ENCODE measurements around the gene PPP1R7. TPM values are rescaled to one million over a fixed set of nuclear protein-coding genes. Genes with fewer than 3 reads are reported as not detected.

PPP1R7 gene
- total RNA-seq, 1 donor from 2014 or later: 49.9 TPM

GRCh38 chr2:241142063-241142462, 8.2 kb upstream of the PPP1R7 start:
- Mint-ChIP-seq H3K27ac (no peak overlapping the region), H3K9me3 (ENCODE audit: low read depth) (no peaks in the 10 kb centered on the region), H3K4me3 (ENCODE audit: low read depth) (no peak overlapping the region), H3K36me3 (ENCODE audit: insufficient read depth) (no peaks in the 10 kb centered on the region), H3K27me3 (no peaks in the 10 kb centered on the region), H3K4me1 (ENCODE audit: low read depth) (no peaks in the 10 kb centered on the region)
- DNase-seq (ENCODE audit: low spot score, unreplicated experiment): no peak
- TF ChIP-seq CTCF (IDR thresholded peaks at IDR 0.05; ENCODE audit: unreplicated experiment): no peak

DNA sequence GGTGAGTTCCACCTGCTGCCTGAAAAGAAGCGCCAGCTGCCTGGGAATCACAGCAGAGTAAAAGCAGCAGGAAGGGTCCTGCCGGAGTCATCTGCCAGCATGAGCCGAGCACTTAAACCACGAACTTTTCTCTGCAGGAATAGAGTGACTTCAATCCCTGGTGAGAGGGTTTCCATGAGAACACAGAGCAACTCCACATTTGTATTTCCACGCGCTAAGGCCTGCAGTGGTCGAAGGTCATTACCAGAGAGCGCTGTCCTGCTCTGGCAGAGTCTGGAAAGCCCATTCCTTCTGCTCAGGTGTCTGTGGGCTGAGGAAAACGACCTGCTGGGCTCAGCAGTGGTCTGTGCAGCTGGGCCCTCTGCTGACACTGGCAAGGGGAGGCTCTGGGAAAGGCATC, 7.7 kb upstream of the PPP1R7 start:
- no peak for DNase-seq (ENCODE audit: low spot score, unreplicated experiment)
- Mint-ChIP-seq H3K4me1 (ENCODE audit: low read depth) (no peaks in the 10 kb centered on the region), H3K9me3 (ENCODE audit: low read depth) (no peaks in the 10 kb centered on the region), H3K27me3 (no peaks in the 10 kb centered on the region), H3K4me3 (ENCODE audit: low read depth) (no peak overlapping the region), H3K27ac (no peak overlapping the region), H3K36me3 (ENCODE audit: insufficient read depth) (no peaks in the 10 kb centered on the region)
- no peak for TF ChIP-seq CTCF (IDR thresholded peaks at IDR 0.05; ENCODE audit: unreplicated experiment)

DNA sequence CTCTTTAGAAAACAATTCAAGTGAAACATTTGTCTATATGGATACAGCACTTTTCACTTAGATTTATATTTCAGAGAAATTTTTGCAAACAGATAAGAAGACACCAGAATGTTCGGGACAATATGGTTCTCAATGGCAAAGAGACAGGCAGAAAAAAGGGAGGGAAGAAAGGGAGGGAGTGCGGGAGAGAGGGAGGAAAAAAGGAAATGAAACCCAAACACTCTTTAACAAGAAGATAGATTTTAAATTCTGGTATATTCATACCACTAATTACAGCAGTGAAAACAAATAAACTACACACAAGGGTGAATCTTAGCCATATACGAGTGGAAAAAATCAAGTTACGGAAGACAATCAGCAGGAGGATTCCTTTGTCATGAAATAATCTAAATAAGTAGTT, 4.0 kb upstream of the PPP1R7 start:
- no peak overlapping the region for H3K27ac Mint-ChIP-seq
- H3K9me3 Mint-ChIP-seq (ENCODE audit: low read depth): no peaks in the 10 kb centered on the region
- DNase-seq (ENCODE audit: low spot score, unreplicated experiment): no peak
- H3K36me3 Mint-ChIP-seq (ENCODE audit: insufficient read depth): no peaks in the 10 kb centered on the region
- no peak for TF ChIP-seq CTCF (IDR thresholded peaks at IDR 0.05; ENCODE audit: unreplicated experiment)
- no peaks in the 10 kb centered on the region for H3K27me3 Mint-ChIP-seq
- peaks cover 20% of the 10 kb centered on the region for H3K4me1 Mint-ChIP-seq (ENCODE audit: low read depth)
- no peak overlapping the region for H3K4me3 Mint-ChIP-seq (ENCODE audit: low read depth)

GRCh38 chr2:241147336-241147735, 2.9 kb upstream of the PPP1R7 start:
- no peak overlapping the region for H3K27ac Mint-ChIP-seq
- no peaks in the 10 kb centered on the region for H3K9me3 Mint-ChIP-seq (ENCODE audit: low read depth)
- no peak for TF ChIP-seq CTCF (IDR thresholded peaks at IDR 0.05; ENCODE audit: unreplicated experiment)
- H3K4me3 Mint-ChIP-seq (ENCODE audit: low read depth): peak overlapping the region; percentile 91
- peaks cover 22% of the 10 kb centered on the region for H3K4me1 Mint-ChIP-seq (ENCODE audit: low read depth)
- no peaks in the 10 kb centered on the region for H3K36me3 Mint-ChIP-seq (ENCODE audit: insufficient read depth)
- H3K27me3 Mint-ChIP-seq: no peaks in the 10 kb centered on the region
- DNase-seq (ENCODE audit: low spot score, unreplicated experiment): no peak

- H3K36me3 Mint-ChIP-seq (ENCODE audit: insufficient read depth): peaks cover under 1% of the 10 kb centered on the region
- peaks cover 22% of the 10 kb centered on the region for H3K4me1 Mint-ChIP-seq (ENCODE audit: low read depth)
- TF ChIP-seq CTCF (IDR thresholded peaks at IDR 0.05; ENCODE audit: unreplicated experiment): no peak
- peak overlapping the region; percentile 91 for H3K4me3 Mint-ChIP-seq (ENCODE audit: low read depth)
- H3K27ac Mint-ChIP-seq: peak overlapping the region; percentile 29
- no peak for DNase-seq (ENCODE audit: low spot score, unreplicated experiment)
- H3K27me3 Mint-ChIP-seq: no peaks in the 10 kb centered on the region
- no peaks in the 10 kb centered on the region for H3K9me3 Mint-ChIP-seq (ENCODE audit: low read depth)
Observed at GRCh38 chr2:241148239-241148638, 2.0 kb upstream of the PPP1R7 start.

Measured in progenitor cell of endocrine pancreas (in vitro differentiated cells).